Activated B cell treated with CpG ODN at 0.5 μM for 24 hours (primary cell): ENCODE measurements around the gene NFAM1. TPM values are rescaled to one million over a fixed set of nuclear protein-coding genes. Genes with fewer than 3 reads are reported as not detected.

Experiments used
- ATAC-seq: fragments of 200-7000 bp; cut with Tn5 transposase; one replicate; pipeline ENCODE4 v1.10.0; 2021; ENCODE audit warnings: low read depth, mild to moderate bottlenecking, moderate library complexity
- CTCF ChIA-PET: fragments of 350-600 bp; sonication (Branson Sonifier 250); formaldehyde crosslinking; loops from one replicate; lab custom pipeline; 2021; ENCODE audit warnings: antibody characterized with exemption; lab: Charles Lee
- POLR2A ChIA-PET: fragments of 350-600 bp; sonication (Branson Sonifier 250); formaldehyde crosslinking; loops from one replicate; lab custom pipeline; 2021; ENCODE audit warnings: antibody characterized with exemption; lab: Charles Lee
- DNase-seq: peaks from one replicate; pipeline ENCODE4 v3.0.0; 2022
- H3K27ac Mint-ChIP-seq: one replicate; pipeline ENCODE4 v1.8.0; 2020; ENCODE audit warnings: mixed read lengths
- H3K27me3 Mint-ChIP-seq: one replicate; pipeline ENCODE4 v1.8.0; 2021; ENCODE audit warnings: mixed read lengths
- H3K36me3 Mint-ChIP-seq: one replicate; pipeline ENCODE4 v1.8.0; 2021; ENCODE audit warnings: low read depth, mixed read lengths
- H3K4me1 Mint-ChIP-seq: one replicate; pipeline ENCODE4 v1.8.0; 2021; ENCODE audit warnings: mixed read lengths
- H3K4me3 Mint-ChIP-seq: one replicate; pipeline ENCODE4 v1.8.0; 2020; ENCODE audit warnings: mild to moderate bottlenecking, mixed read lengths
- H3K9me3 Mint-ChIP-seq: one replicate; pipeline ENCODE4 v1.8.0; 2020; ENCODE audit warnings: mixed read lengths
- CTCF ChIP-seq: fragments of 200-600 bp; IDR thresholded peaks from one replicate; pipeline ENCODE4 v1.8.0; 2022; ENCODE audit warnings: antibody characterized with exemption, mild to moderate bottlenecking
- intact Hi-C: fragments of 100-400 bp; cut with micrococcal nuclease; formaldehyde crosslinking; loops from one replicate; pipeline ENCODE4 v1.15.1; 2024
- total RNA-seq: library from RNA; stranded (reverse); gene quantifications from 2 replicates; pipeline ENCODE4 v1.2.3, GENCODE V29; 2022

The NFAM1 gene
- total RNA-seq, 1 donor from 2014 or later, result 0.18 TPM

- DNase-seq (no peak), ATAC-seq (no peak)
- ChIA-PET CTCF (no interaction called here), POLR2A (no interaction called here)
- TF ChIP-seq CTCF, result no peak
- Mint-ChIP-seq H3K4me3 (no peak overlapping the region), H3K36me3 (no peaks in the 10 kb centered on the region), H3K9me3 (no peaks in the 10 kb centered on the region), H3K27me3 (peaks cover 13% of the 10 kb centered on the region), H3K4me1 (peaks cover 57% of the 10 kb centered on the region), H3K27ac (no peak overlapping the region)
- intact Hi-C loops, result loop anchor here (5.0 kb wide), 2 partner anchors 112 to 483 kb away; partner anchors contain the start of gene SERHL2
These were observed 8.5 kb upstream of the NFAM1 start for GRCh38 chr22:42440728-42441127.

- no peak for ATAC-seq
- no peak for TF ChIP-seq CTCF
- H3K27ac Mint-ChIP-seq, result no peak overlapping the region
- ChIA-PET CTCF (interaction anchor here (3.8 to 4.4 kb wide), 2 partner anchors 34 to 349 kb away, joined by 13 to 36 read pairs; partner anchors contain the start of gene NDUFA6), POLR2A (interaction anchor here (0.6 to 1.7 kb wide), 4 partner anchors 38 to 349 kb away, joined by 3 to 4 read pairs (median 4); partner anchors contain the start of gene NDUFA6)
- intact Hi-C loops, result loop anchor here (5.0 kb wide), 5 partner anchors 32 to 743 kb away; partner anchors contain the start of genes MEI1 and SERHL2
- H3K4me3 Mint-ChIP-seq, result peak overlapping the region; percentile 59
- H3K9me3 Mint-ChIP-seq, result no peaks in the 10 kb centered on the region
- H3K4me1 Mint-ChIP-seq, result peaks cover 56% of the 10 kb centered on the region
- no peak for DNase-seq
- H3K36me3 Mint-ChIP-seq, result no peaks in the 10 kb centered on the region
- H3K27me3 Mint-ChIP-seq, result peaks cover 13% of the 10 kb centered on the region
These were observed 7.8 kb upstream of the NFAM1 start for GRCh38 chr22:42439821-42440674.

- Mint-ChIP-seq H3K9me3 (no peaks in the 10 kb centered on the region), H3K36me3 (no peaks in the 10 kb centered on the region), H3K4me1 (peaks cover 46% of the 10 kb centered on the region), H3K4me3 (peak overlapping the region; percentile 59), H3K27ac (no peak overlapping the region), H3K27me3 (peaks cover 12% of the 10 kb centered on the region)
- no peak for TF ChIP-seq CTCF
- CTCF ChIA-PET, result interaction anchor here (3.4 to 4.4 kb wide), 4 partner anchors 35 to 348 kb away, joined by 13 to 36 read pairs (median 20); partner anchors contain the start of gene NDUFA6
- no peak for DNase-seq
- POLR2A ChIA-PET, result interaction anchor here (0.6 to 1.7 kb wide), 8 partner anchors 37 to 489 kb away, joined by 3 to 9 read pairs (median 3); partner anchors contain the start of genes NDUFA6 and SERHL2
- intact Hi-C loops, result loop anchor here (5.0 kb wide), 3 partner anchors 33 to 742 kb away; partner anchors contain the start of gene MEI1
- no peak for ATAC-seq
These were observed 6.9 kb upstream of the NFAM1 start for GRCh38 chr22:42439021-42439567.

- DNase-seq, result no peak
- Mint-ChIP-seq H3K27me3 (peaks cover 19% of the 10 kb centered on the region), H3K27ac (no peak overlapping the region), H3K36me3 (no peaks in the 10 kb centered on the region), H3K4me1 (peaks cover 39% of the 10 kb centered on the region), H3K9me3 (no peaks in the 10 kb centered on the region), H3K4me3 (peak overlapping the region; percentile 81)
- TF ChIP-seq CTCF, result no peak
- ChIA-PET CTCF (interaction anchor here (0.8 to 4.4 kb wide), 8 partner anchors 36 to 576 kb away, joined by 3 to 36 read pairs (median 14); partner anchors contain the start of gene NDUFA6), POLR2A (interaction anchor here (0.7 to 1.6 kb wide), 4 partner anchors 115 to 358 kb away, joined by 3 to 5 read pairs (median 4); partner anchors contain the start of genes NDUFA6 and SERHL2)
- intact Hi-C loops, result loop anchor here (5.0 kb wide), 3 partner anchors 34 to 741 kb away; partner anchors contain the start of gene MEI1
- no peak for ATAC-seq
These were observed 6.1 kb upstream of the NFAM1 start for GRCh38 chr22:42438293-42438650.
